Heart left ventricle (tissue), 13 donors: Measurements from ENCODE around the gene XRN2.

Source experiments
- CTCF ChIP-seq, 12 donors: fragments of 200-600 bp; sonication (generic) in 4 of 12; IDR thresholded peaks; one replicate each; pipeline versions ENCODE4 v1.5.0 to v1.8.0; 2018 to 2022; ENCODE audit warnings: antibody characterized with exemption in 12 of 12, mild to moderate bottlenecking in 5 of 12
- POLR2A ChIP-seq, 2 donors: fragments of 450-650 bp; IDR thresholded peaks; one replicate each; pipeline ENCODE4 v1.6.1; 2017; ENCODE audit warnings: antibody characterized with exemption in 2 of 2, mild to moderate bottlenecking in 2 of 2, moderate library complexity in 2 of 2
- donor health status: ischemic (EF 13 %, LVEDD 7.1; RV severe dilation, severe dysfunction).
- donor health status: DM: no; HTN: yes; CAD: no.
- donor health status: DM: no; HTN: no; CAD: no.
- donor health status: ischemic (EF 25% LVEDD 6.9; RV normal size, moderate dysfunction).
- donor health status: ischemic (EF 25% LVEDD 5.7; RV mildly dilated, moderate dysfunction).
- donor health status: ischemic (EF 35%, LVEDD 5.7; RV mildly dilated, moderate dysfunction).
- donor health status: nonischemic (EF 11% LVEDD 7.7; RV severe dilation, severe dysfunction).
- donor health status: DM: yes; HTN: yes; CAD: no.
- donor health status: PGD.
- donor health status: ischemic (EF 29% LVEDD 5.4; RV normal size, mild dysfunction).
- donor health status: nonischemic (EF 23%, LVEDD 6.1; RV moderate dilation, normal function).

- no peak for TF ChIP-seq CTCF (IDR thresholded peaks at IDR 0.05)
- no peak for TF ChIP-seq POLR2A (IDR thresholded peaks at IDR 0.05)
Observed at GRCh38 chr20:21352703-21353102, 49.6 kb downstream of the XRN2 start.
